RWPE1 (cell line): ENCODE measurements around the gene CNIH2.

Source experiments
- CTCF ChIA-PET: fragments of 350-600 bp; sonication (Branson Sonifier 250); formaldehyde crosslinking; extraction: SDS; loops from one replicate; lab custom pipeline; 2021; lab: Yijun Ruan, JAX
- POLR2A ChIA-PET: fragments of 400-600 bp; formaldehyde crosslinking; extraction: SDS; loops from one replicate; lab custom pipeline; 2020; ENCODE audit warnings: antibody characterized with exemption; ENCODE audit not compliant: low non-redundant PET; lab: Yijun Ruan, JAX
- DNase-seq: peaks from one replicate; pipeline ENCODE4 v3.0.0; 2012; ENCODE audit warnings: low spot score
- H3K27ac ChIP-seq: fragments of 450-650 bp; 2 replicates; pipeline ENCODE4 v1.5.1; 2017
- CTCF ChIP-seq: fragments of 450-650 bp; conservative IDR thresholded peaks from 2 replicates; pipeline ENCODE4 v1.5.1; 2017; ENCODE audit warnings: low read depth, mild to moderate bottlenecking

The CNIH2 gene

DNA sequence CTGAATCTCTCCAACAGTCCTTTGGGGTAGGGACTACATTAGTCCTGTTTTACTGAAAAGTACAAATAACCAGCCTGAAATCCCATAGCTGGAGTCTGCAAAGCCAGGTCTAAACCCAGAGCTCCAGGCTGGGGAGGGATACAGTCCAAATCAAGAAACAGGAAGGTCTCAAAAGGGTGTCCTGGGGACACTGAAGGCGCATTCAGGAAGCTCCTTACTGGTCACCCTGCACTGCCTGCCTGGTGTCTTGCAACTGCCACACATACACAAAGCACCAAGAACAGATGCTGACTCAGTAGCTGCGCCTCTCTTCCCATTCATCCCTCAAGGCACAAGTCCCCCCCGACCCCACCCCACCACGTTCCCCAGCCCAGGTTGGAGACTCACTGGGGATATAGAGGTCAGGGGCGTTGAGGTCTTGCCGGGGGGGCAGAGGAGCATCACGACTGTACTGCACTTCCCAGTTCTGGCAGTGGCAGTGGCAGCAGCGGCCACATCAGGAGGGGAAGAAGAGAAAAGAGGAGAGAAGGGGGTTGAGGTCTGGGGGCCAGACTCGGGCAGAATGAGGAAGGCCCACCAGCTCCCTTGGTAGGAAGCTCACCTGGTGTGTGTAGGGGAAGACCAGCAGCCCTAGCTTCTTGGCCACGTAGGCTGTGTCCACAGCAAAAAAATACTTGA lies 9.4 kb downstream of the CNIH2 start:
- ChIA-PET POLR2A (no interaction called here), CTCF (no interaction called here)
- no peak for TF ChIP-seq CTCF
- no peak for DNase-seq
- H3K27ac ChIP-seq, result peak overlapping the region; percentile 90

GRCh38 chr11:66287889-66288670 lies 10.1 kb downstream of the CNIH2 start:
- no peak for DNase-seq
- peak overlapping the region; percentile 90 for H3K27ac ChIP-seq
- no peak for TF ChIP-seq CTCF
- ChIA-PET POLR2A (interaction anchor here (0.7 kb wide), 1 partner anchor 18 kb away, joined by 3 read pairs; no protein-coding TSS in a partner anchor), CTCF (no interaction called here)

DNA sequence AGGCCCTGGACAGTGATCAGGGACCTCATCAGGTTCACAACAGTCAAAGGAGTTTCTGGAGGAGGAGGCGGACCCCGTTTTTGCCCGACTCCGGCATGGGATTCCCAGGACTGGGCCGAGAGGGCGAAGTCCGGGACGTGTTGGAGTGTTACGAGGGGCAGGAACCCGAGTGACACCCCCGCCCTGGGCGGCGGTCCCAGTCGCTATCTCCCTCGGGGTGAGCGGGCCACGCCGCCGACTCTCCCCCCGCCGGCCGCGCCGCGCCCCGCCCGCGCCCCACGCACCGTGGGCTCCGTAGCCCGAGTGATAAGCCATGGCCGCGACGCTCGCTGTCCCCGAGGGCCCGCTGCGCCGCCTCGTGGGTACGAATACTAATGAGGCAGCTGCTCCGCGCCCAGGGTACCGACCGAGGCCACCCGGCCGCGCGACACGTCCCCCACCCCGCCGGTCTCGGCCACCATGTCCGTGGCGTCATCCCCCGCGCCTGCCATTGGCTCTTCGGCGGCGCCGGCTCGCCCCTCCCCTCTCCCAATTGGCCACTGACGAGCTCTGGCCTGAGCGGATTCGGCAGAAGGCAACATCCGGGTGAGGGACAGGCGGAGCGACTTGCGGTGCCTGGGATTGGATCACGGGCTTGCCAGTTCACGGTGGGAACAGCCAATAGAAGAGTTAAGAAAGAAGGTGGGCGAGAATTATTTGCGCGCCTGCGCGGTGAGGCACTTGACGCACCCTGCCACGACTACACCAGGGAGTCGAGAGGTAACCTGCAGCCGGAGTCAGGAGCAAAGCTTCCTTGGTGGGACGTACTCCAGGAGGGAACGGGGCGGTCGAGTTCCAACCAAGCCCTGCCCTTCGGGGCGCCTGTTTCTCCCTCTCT lies 10.9 kb downstream of the CNIH2 start, which contains the start of gene YIF1A:
Gene YIF1A (minus strand): TSS at position 473 of the 877 bp plus-strand sequence. CDS start 158 bp downstream, at position 315.
- no peak for TF ChIP-seq CTCF
- POLR2A ChIA-PET, result interaction anchor here (0.6 to 1.0 kb wide), 5 partner anchors 17 to 1160 kb away, joined by 3 read pairs; no protein-coding TSS in a partner anchor
- peak; percentile 100 for DNase-seq
- CTCF ChIA-PET, result interaction anchor here (0.6 kb wide), 1 partner anchor 819 kb away, joined by 3 read pairs; no protein-coding TSS in a partner anchor
- H3K27ac ChIP-seq, result peak within 1 kb of the TSS; percentile 90

DNA sequence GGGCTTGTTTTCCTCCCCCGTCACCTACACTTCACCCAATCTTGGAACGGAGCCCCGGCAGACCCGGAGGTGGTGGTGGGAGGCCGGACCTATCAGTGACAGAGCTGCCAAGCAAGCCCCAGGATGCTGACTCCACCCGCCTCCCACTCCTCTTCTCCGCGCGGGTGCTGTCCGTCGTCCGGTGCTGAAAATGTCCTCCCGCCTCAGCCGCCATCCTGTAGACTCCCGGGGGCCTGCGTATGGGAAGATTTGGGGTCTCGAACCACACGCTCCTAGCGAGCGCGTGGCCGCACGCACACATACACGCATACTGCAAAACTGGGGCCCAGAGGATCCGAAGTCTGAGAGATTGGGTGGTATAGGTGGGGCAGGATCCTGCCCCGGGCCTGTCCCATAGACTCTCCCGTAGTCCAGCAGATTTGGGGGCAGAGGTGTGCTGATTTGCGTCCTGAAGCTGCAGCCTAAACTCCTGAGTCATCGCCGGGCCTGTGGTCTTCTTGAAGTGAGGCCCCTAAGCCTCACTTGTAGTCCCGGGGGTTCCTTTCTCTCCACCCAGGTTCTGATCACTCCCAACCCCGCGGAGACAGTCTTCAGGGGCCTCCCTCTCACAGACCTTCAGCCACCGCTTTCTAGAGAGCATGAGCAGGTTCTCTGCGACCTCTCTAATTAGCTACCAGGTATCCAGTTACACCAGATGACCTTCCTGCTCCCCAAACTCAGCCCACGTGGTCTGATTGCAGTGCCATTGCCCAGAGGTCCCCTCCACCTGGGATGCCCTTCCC lies 11.8 kb downstream of the CNIH2 start:
- TF ChIP-seq CTCF, result no peak
- H3K27ac ChIP-seq, result peak overlapping the region; percentile 90
- DNase-seq, result no peak
- CTCF ChIA-PET, result interaction anchor here (1.0 kb wide), 1 partner anchor 99 kb away, joined by 5 read pairs; no protein-coding TSS in a partner anchor
- POLR2A ChIA-PET, result interaction anchor here (0.6 to 1.0 kb wide), 3 partner anchors 23 to 87 kb away, joined by 3 read pairs; no protein-coding TSS in a partner anchor

- peak overlapping the region; percentile 90 for H3K27ac ChIP-seq
- DNase-seq, result no peak
- no peak for TF ChIP-seq CTCF
- ChIA-PET CTCF (interaction anchor here (1.0 kb wide), 1 partner anchor 99 kb away, joined by 5 read pairs; no protein-coding TSS in a partner anchor), POLR2A (no interaction called here)
Measured at GRCh38 chr11:66290330-66290621, 12.3 kb downstream of the CNIH2 start.
